ENCODE results near the gene ICAM5.
"Not testable (repeated sequence)": the region's sequence is repeated elsewhere in the genome, so short reads cannot be mapped to it uniquely, and the experiment has no call there.

- not testable (repeated sequence) for TF ChIP-seq CTCF, EP300 (IDR thresholded peaks at IDR 0.05)
These were observed 7.7 kb upstream of the ICAM5 start for GRCh38 chr19:10282043-10282442.
